RWPE2 (cell line): ENCODE results near the gene CDR2.

Experiments used
- ATAC-seq: fragments of 200-7000 bp; cut with Tn5 transposase; 3 replicates; pipeline ENCODE4 v1.9.1; 2021; ENCODE audit warnings: low read depth
- DNase-seq: peaks from one replicate; pipeline ENCODE4 v3.0.0-alpha.2; 2020; ENCODE audit warnings: low spot score
- H3K27ac ChIP-seq: fragments of 450-650 bp; 2 replicates; pipeline ENCODE4 v1.5.1; 2017; ENCODE audit warnings: mild to moderate bottlenecking; ENCODE audit not compliant: poor library complexity, severe bottlenecking
- H3K27me3 ChIP-seq: fragments of 250-450 bp; sonication (Bioruptor Pico); 2 replicates; pipeline ENCODE4 v1.5.1; 2021; ENCODE audit warnings: mild to moderate bottlenecking, moderate library complexity; ENCODE audit not compliant: insufficient read depth, poor library complexity, severe bottlenecking
- H3K36me3 ChIP-seq: fragments of 250-450 bp; sonication (Bioruptor Pico); 2 replicates; pipeline ENCODE4 v1.5.1; 2020; ENCODE audit warnings: low read depth, mild to moderate bottlenecking, moderate library complexity
- H3K4me1 ChIP-seq: fragments of 250-450 bp; sonication (Bioruptor Pico); 2 replicates; pipeline ENCODE4 v1.5.1; 2021; ENCODE audit warnings: mild to moderate bottlenecking, moderate library complexity; ENCODE audit not compliant: insufficient read depth, poor library complexity, severe bottlenecking
- H3K4me3 ChIP-seq: fragments of 250-450 bp; sonication (Bioruptor Pico); 2 replicates; pipeline ENCODE4 v1.5.1; 2021; ENCODE audit warnings: mild to moderate bottlenecking, moderate library complexity; ENCODE audit not compliant: severe bottlenecking
- H3K9me3 ChIP-seq: fragments of 250-450 bp; sonication (Bioruptor Pico); 2 replicates; pipeline ENCODE4 v1.5.1; 2021; ENCODE audit warnings: mild to moderate bottlenecking, moderate library complexity; ENCODE audit not compliant: severe bottlenecking
- CTCF ChIP-seq: fragments of 450-650 bp; IDR thresholded peaks from one replicate; pipeline ENCODE4 v1.5.1; 2017; ENCODE audit warnings: mild to moderate bottlenecking, moderate library complexity; ENCODE audit not compliant: poor library complexity, severe bottlenecking

The CDR2 gene

GRCh38 chr16:22366889-22367288 lies 7.5 kb downstream of the CDR2 start:
- H3K4me3 ChIP-seq = no peak overlapping the region
- peaks cover 39% of the 10 kb centered on the region for H3K4me1 ChIP-seq
- no peak for ATAC-seq
- no peaks in the 10 kb centered on the region for H3K27me3 ChIP-seq
- no peak overlapping the region for H3K27ac ChIP-seq
- peaks cover 82% of the 10 kb centered on the region for H3K36me3 ChIP-seq
- no peaks in the 10 kb centered on the region for H3K9me3 ChIP-seq
- no peak for DNase-seq
- no peak for TF ChIP-seq CTCF

GRCh38 chr16:22366371-22366770 lies 8.0 kb downstream of the CDR2 start:
- DNase-seq (no peak), ATAC-seq (no peak; the same call in 2 of the 3 replicates)
- Histone ChIP-seq H3K36me3 (peaks cover 80% of the 10 kb centered on the region), H3K27me3 (no peaks in the 10 kb centered on the region), H3K4me3 (no peak overlapping the region), H3K9me3 (no peaks in the 10 kb centered on the region), H3K27ac (no peak overlapping the region), H3K4me1 (peaks cover 35% of the 10 kb centered on the region)
- TF ChIP-seq CTCF = no peak

GRCh38 chr16:22364241-22364640 lies 10.2 kb downstream of the CDR2 start:
- no peaks in the 10 kb centered on the region for H3K9me3 ChIP-seq
- no peak for TF ChIP-seq CTCF
- no peak overlapping the region for H3K4me3 ChIP-seq
- DNase-seq (no peak), ATAC-seq (no peak)
- peaks cover 79% of the 10 kb centered on the region for H3K36me3 ChIP-seq
- peaks cover 20% of the 10 kb centered on the region for H3K4me1 ChIP-seq
- H3K27me3 ChIP-seq = no peaks in the 10 kb centered on the region
- H3K27ac ChIP-seq = no peak overlapping the region

GRCh38 chr16:22360963-22361659 lies 13.3 kb downstream of the CDR2 start:
- Histone ChIP-seq H3K4me1 (no peaks in the 10 kb centered on the region), H3K27me3 (no peaks in the 10 kb centered on the region), H3K4me3 (no peak overlapping the region), H3K36me3 (peaks cover 77% of the 10 kb centered on the region), H3K9me3 (no peaks in the 10 kb centered on the region), H3K27ac (no peak overlapping the region)
- no peak for DNase-seq
- no peak for TF ChIP-seq CTCF
- no peak for ATAC-seq

- ATAC-seq (no peak), DNase-seq (no peak)
- no peak overlapping the region for H3K27ac ChIP-seq
- H3K4me1 ChIP-seq = no peaks in the 10 kb centered on the region
- no peaks in the 10 kb centered on the region for H3K27me3 ChIP-seq
- H3K9me3 ChIP-seq = no peaks in the 10 kb centered on the region
- TF ChIP-seq CTCF = no peak
- H3K4me3 ChIP-seq = no peak overlapping the region
- H3K36me3 ChIP-seq = peaks cover 71% of the 10 kb centered on the region
Measured at GRCh38 chr16:22359679-22360078, 14.7 kb downstream of the CDR2 start.
